Cardiac atrium fibroblast (primary cell): ENCODE data around the gene LEMD3. TPM values are rescaled to one million over a fixed set of nuclear protein-coding genes. Genes with fewer than 3 reads are reported as not detected.

Source experiments
- total RNA-seq: library from RNA; depleted of rRNA; stranded (reverse); fragments of >200 nt; gene quantifications from 2 replicates; pipeline ENCODE4 v1.2.3, GENCODE V29; 2015

The LEMD3 gene
- total RNA-seq = 17.3 and 27.1 TPM in 2 replicates

DNA sequence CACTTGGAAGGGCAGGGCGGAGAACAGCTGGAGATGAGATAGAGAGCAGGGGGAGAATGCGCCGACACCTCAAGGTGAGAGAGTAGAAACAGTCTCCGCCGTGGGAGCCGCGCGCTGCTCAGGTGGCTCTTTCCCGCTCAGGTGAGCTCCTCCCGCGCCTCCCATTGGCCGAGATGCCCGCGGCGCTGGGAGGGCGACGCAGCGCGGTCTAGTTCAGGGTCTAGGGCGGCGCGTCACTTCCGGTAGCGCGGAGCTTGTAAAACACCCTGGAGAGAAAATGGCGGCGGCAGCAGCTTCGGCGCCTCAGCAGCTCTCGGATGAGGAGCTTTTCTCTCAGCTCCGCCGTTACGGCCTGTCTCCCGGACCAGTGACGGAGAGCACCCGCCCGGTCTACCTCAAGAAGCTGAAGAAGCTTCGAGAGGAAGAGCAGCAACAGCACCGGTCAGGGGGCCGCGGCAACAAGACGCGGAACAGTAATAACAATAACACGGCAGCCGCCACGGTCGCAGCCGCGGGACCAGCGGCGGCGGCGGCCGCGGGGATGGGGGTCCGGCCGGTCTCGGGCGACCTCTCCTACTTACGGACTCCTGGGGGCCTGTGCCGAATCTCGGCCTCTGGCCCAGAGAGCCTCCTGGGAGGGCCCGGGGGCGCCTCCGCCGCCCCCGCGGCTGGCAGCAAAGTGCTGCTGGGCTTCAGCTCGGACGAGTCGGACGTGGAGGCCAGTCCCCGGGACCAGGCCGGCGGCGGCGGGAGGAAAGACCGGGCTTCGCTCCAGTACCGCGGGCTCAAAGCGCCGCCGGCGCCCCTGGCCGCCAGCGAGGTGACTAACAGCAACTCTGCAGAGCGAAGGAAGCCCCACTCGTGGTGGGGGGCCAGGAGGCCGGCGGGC lies at the start of gene LEMD3:
LEMD3 (plus strand) TSS at position 264 of the 889 bp plus-strand sequence; CDS start at position 278, 14 bp downstream.

GRCh38 chr12:65121049-65121955 lies 48.1 kb upstream of the LEMD3 start, which contains the start of gene WIF1:
Gene WIF1, minus strand, starts transcription at chr12:65121305. Its CDS starts 114 bp downstream, at chr12:65121191.

DNA sequence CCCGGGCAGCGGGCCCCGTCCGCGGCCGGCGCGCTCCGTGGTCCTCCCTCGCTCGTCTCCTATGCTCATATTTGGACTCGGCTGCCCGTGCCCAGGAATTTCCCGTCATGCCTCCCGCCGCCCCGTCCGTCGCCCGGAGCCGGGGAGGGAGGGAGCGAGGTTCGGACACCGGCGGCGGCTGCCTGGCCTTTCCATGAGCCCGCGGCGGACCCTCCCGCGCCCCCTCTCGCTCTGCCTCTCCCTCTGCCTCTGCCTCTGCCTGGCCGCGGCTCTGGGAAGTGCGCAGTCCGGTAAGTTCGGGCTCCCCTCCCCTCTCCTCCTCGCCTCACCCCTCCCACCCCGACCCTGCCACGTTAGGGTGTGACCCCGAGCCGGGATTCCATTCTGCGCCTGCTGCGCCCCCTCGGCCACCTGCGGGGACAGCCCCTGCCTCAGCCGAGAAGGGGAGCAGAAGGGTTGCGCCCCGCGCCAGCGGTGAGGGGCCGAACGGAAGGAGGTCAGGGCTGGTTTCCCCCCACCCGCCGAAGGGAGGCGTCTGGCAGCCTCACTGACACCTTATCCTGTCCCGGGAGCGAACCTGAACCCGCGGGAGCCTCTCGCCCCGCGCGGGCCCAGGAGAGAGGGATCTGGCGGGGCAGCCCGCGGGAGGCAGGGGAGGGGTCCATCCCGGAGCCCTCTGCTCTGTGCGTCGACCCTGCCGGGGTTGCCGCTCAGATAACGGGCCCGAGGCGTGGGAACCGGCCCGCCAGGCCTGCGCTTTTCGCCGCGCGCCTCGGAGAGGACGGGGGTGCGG lies 109.4 kb downstream of the LEMD3 start, which contains the start of gene MSRB3:
MSRB3 (plus strand) TSS at position 108 of the 793 bp plus-strand sequence. CDS start 29,897 bp downstream, outside the sequence.

Other genes starting within 250 kb of the LEMD3 start
- gene WIF1, start 48.3 kb upstream of the LEMD3 start, total RNA-seq = not detected in 2 replicates
- gene MSRB3, start 109.1 kb downstream of the LEMD3 start, total RNA-seq = 32.7 and 42.6 TPM in 2 replicates